Pancreas (tissue), 10 donors: Measurements from ENCODE around the gene ADARB1. TPM values are rescaled to one million over a fixed set of nuclear protein-coding genes. Genes with fewer than 3 reads are reported as not detected.

Experiments used
- ATAC-seq, 4 donors: fragments of 200-7000 bp; cut with Tn5 transposase; one replicate each; pipeline versions ENCODE4 v1.8.0 to v1.9.1; 2020; ENCODE audit warnings: mild to moderate bottlenecking in 4 of 4, moderate library complexity in 4 of 4
- DNase-seq, 6 donors: peaks; one replicate each; pipeline ENCODE4 v3.0.0-alpha.2; 2020
- FAIRE-seq: peaks from 2 replicates; lab custom pipeline; 2012; peaks lifted over from hg19 to GRCh38; lab: Jason Lieb, UNC
- H3K27ac ChIP-seq, 4 donors: fragments of 200-600 bp; sonication (generic); 1 replicate in 3 of 4; 2 replicates in 1 of 4; pipeline versions ENCODE4 v1.5.0 to v1.8.0; 2020
- H3K27me3 ChIP-seq, 4 donors: fragments of 200-600 bp; one replicate each; pipeline ENCODE4 v1.8.0; 2021
- H3K36me3 ChIP-seq, 3 donors: fragments of 200-600 bp; sonication (generic) in 1 of 3; one replicate each; pipeline versions ENCODE4 v1.5.0 to v1.8.0; 2020 to 2021
- H3K4me1 ChIP-seq, 3 donors: fragments of 200-600 bp; one replicate each; pipeline ENCODE4 v1.8.0; 2021
- H3K4me3 ChIP-seq, 4 donors: fragments of 200-600 bp; sonication (generic) in 2 of 4; one replicate each; pipeline versions ENCODE4 v1.5.0 to v1.8.0; 2020 to 2021
- H3K9me3 ChIP-seq, 4 donors: fragments of 200-600 bp; one replicate each; pipeline ENCODE4 v1.8.0; 2021
- WGBS, 2 donors: extraction: QIAGEN DNeasy Blood & Tissue Kit; methylation state at CpG; one replicate each; pipeline ENCODE4 v1.1.7; 2013; 5-methylcytosine and 5-hydroxymethylcytosine counted together
- intact Hi-C, 3 donors: fragments of 100-400 bp; cut with DNase I; formaldehyde crosslinking; loops; one replicate each; pipeline versions ENCODE4 v1.11.1 to v1.14.2; 2022
- polyA plus RNA-seq, 2 donors: library from polyadenylated mRNA; stranded (reverse); fragments of 200-250 nt; gene quantifications; one replicate each; pipeline ENCODE4 v1.2.3, GENCODE V29; 2013
- total RNA-seq, 6 donors: library from RNA; stranded (reverse); fragmentation: NEBNext Ultra II Directional in 4 of 6; extraction: Animal tissue kit (Norgen Biotek cat#: 25700) in 4 of 6; gene quantifications; one replicate each; pipeline versions ENCODE4 v1.2.1 to v1.2.4, GENCODE V29; 2021 to 2023
- TF ChIP-seq, protein P1 (sequence below), 4 donors: fragments of 200-600 bp; sonication (generic) in 3 of 4; IDR thresholded peaks; one replicate each; pipeline versions ENCODE4 v1.5.0 to v1.8.0; 2021; ENCODE audit warnings: antibody characterized with exemption in 4 of 4
- donor health status: healthy with polysubstance abuse.
- donor health status: DM: no; HTN: no; CAD: no; lungs with moderate emphysema.
- donor health status: DM: no; HTN: no; CAD: no.
- donor health status: control.
- donor health status: control.
- donor health status: Bipolar disorder and iron deficiency.
- donor health status: DM: yes; HTN: yes; CAD: no.
- donor health status: DM: no; HTN: no; CAD: no.
- donor health status: DM: no; HTN: no; CAD: no.
- donor health status: DM: yes; HTN: yes; CAD: no.

The ADARB1 gene
- total and polyA plus RNA-seq, 8 donors, result 5.4 to 10.1 (median 6.3) TPM

DNA sequence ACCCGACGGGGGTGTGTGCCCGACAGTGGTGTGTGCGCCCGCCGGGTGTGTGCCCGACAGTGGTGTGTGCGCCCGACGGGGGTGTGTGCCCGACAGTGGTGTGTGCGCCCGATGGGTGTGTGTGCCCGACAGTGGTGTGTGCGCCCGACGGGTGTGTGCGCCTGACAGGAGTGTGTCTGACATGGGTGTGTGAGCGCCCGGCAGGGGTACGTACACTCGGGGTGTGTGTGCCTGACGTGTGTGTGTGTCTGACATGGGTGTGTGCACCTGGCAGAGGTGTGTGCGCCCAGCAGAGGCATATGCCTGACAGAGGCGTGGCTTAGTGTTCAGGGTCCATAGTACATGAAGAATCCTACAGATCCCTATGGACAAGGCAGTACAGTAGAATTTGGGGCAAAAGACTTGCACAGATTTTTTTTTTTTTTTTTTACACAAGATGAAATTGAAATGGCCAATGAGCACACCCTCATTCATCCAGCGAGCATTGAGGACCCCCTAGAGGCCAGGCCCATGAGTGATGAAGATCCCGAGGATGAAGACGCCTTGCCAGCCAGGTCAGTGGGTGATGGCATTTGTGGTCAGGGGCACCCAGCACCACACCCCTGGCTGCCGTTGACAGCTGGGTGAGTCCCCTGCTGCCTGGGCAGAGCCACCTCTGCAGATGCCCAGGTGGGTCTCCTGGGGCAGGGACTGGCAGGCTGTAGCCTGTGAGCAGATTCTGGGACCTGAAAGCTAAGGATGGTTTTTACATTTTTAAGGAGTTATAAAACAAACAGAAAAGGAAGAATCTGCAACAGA, 60.1 kb downstream of the ADARB1 start:
- no peaks in the 10 kb centered on the region for H3K27me3 ChIP-seq
- intact Hi-C loops, result loop anchor here in 2 of 3 donors (5.0 to 10.0 kb wide), 2 partner anchors 187 to 190 kb away; partner anchors contain the start of gene SLX9 (in 1 of the 2)
- no peak overlapping the region for H3K27ac ChIP-seq
- H3K4me3 ChIP-seq, result no peak overlapping the region
- ATAC-seq, result no peak
- no peaks in the 10 kb centered on the region for H3K9me3 ChIP-seq
- TF ChIP-seq, protein P1, sequence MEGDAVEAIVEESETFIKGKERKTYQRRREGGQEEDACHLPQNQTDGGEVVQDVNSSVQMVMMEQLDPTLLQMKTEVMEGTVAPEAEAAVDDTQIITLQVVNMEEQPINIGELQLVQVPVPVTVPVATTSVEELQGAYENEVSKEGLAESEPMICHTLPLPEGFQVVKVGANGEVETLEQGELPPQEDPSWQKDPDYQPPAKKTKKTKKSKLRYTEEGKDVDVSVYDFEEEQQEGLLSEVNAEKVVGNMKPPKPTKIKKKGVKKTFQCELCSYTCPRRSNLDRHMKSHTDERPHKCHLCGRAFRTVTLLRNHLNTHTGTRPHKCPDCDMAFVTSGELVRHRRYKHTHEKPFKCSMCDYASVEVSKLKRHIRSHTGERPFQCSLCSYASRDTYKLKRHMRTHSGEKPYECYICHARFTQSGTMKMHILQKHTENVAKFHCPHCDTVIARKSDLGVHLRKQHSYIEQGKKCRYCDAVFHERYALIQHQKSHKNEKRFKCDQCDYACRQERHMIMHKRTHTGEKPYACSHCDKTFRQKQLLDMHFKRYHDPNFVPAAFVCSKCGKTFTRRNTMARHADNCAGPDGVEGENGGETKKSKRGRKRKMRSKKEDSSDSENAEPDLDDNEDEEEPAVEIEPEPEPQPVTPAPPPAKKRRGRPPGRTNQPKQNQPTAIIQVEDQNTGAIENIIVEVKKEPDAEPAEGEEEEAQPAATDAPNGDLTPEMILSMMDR (IDR thresholded peaks at IDR 0.05), result no peak
- 92 to 94% methylated on average over 21 to 29 of the region's 29 CpGs for WGBS, 2 donors
- H3K4me1 ChIP-seq, result no peaks in the 10 kb centered on the region
- FAIRE-seq, result no peak
- no peaks in the 10 kb centered on the region for H3K36me3 ChIP-seq
- no peak for DNase-seq

GRCh38 chr21:45135122-45135521, 60.7 kb downstream of the ADARB1 start:
- no peak for FAIRE-seq
- no peak for DNase-seq
- Histone ChIP-seq H3K27ac (no peak overlapping the region), H3K9me3 (no peaks in the 10 kb centered on the region), H3K27me3 (no peaks in the 10 kb centered on the region), H3K4me3 (no peak overlapping the region), H3K36me3 (no peaks in the 10 kb centered on the region), H3K4me1 (no peaks in the 10 kb centered on the region)
- TF ChIP-seq, protein P1 (IDR thresholded peaks at IDR 0.05), result no peak
- no peak for ATAC-seq
- 90 to 95% methylated on average over 3 of the region's 3 CpGs for WGBS, 2 donors
- intact Hi-C loops, result loop anchor here in 2 of 3 donors (5.0 to 10.0 kb wide), 2 partner anchors 188 to 190 kb away; partner anchors contain the start of gene SLX9 (in 1 of the 2)

DNA sequence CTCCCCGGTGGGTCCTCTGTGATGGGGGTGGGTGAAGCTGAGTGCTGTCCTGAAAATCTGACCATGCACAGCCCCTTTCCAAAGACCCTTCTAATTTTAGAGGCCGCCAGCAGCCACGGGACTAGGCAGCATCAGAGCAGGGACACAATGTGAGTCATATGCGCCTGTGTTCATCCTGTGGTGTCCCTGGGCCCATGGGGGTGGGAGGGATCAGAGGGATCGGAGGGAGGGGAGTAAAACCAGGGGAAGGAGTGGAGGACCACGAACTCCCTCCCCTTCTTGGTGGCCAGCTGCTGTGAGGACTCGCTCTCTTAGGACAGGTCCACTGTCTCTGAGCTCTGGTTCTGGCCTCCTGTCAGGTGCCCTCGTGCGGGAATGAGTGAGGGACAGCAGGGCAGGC, 61.5 kb downstream of the ADARB1 start:
- Histone ChIP-seq H3K36me3 (no peaks in the 10 kb centered on the region), H3K4me3 (no peak overlapping the region), H3K9me3 (no peaks in the 10 kb centered on the region), H3K27ac (no peak overlapping the region), H3K27me3 (no peaks in the 10 kb centered on the region), H3K4me1 (no peaks in the 10 kb centered on the region)
- intact Hi-C loops, result loop anchor here in 2 of 3 donors (5.0 to 10.0 kb wide), 2 partner anchors 189 to 191 kb away; partner anchors contain the start of gene SLX9 (in 1 of the 2)
- 82 to 91% methylated on average over 9 of the region's 9 CpGs for WGBS, 2 donors
- FAIRE-seq, result no peak
- TF ChIP-seq, protein P1 (IDR thresholded peaks at IDR 0.05), result no peak
- DNase-seq, result no peak
- ATAC-seq, result no peak

DNA sequence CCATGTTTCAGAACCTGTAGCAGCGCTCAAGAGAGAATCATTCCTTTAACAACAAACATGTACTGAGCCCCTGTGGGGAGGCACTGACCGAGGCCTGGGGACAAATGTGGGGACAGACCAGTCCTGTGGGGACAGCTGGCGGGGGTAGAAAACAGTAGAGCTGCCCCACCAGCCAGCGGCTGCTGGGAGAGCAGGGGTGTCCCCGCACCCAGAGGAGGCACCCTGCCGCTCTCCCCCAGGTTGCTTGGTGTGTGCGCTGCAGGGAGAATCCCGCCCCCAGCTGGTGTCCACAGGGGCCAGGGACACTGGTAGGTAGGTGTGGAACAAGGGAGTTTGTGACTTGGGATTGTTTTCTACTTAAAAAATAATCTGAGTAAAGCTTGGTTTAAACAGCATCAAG, 62.1 kb downstream of the ADARB1 start:
- Histone ChIP-seq H3K9me3 (no peaks in the 10 kb centered on the region), H3K4me1 (no peaks in the 10 kb centered on the region), H3K27me3 (no peaks in the 10 kb centered on the region), H3K4me3 (no peak overlapping the region), H3K36me3 (no peaks in the 10 kb centered on the region), H3K27ac (no peak overlapping the region)
- ATAC-seq, result no peak
- TF ChIP-seq, protein P1 (IDR thresholded peaks at IDR 0.05), result no peak
- 83 to 86% methylated on average over 8 of the region's 8 CpGs for WGBS, 2 donors
- no peak for DNase-seq
- no peak for FAIRE-seq
- intact Hi-C loops, result loop anchor here in 2 of 3 donors (5.0 to 10.0 kb wide), 2 partner anchors 189 to 192 kb away; partner anchors contain the start of gene SLX9 (in 1 of the 2)
